ENCODE data around the gene ZBTB48. TPM values are rescaled to one million over a fixed set of nuclear protein-coding genes. Genes with fewer than 3 reads are reported as not detected.
"Not testable (repeated sequence)": the region's sequence is repeated elsewhere in the genome, so short reads cannot be mapped to it uniquely, and the experiment has no call there.

The ZBTB48 gene
- total RNA-seq, 1 donor from 2014 or later = 9.1 TPM

- TF ChIP-seq CTCF (IDR thresholded peaks at IDR 0.05) (no peak), POLR2AphosphoS5 (IDR thresholded peaks at IDR 0.05; ENCODE audit: insufficient read depth in 1 of 2, low read depth in 1 of 2) (no peak), POLR2A (IDR thresholded peaks at IDR 0.05) (no peak)
- Histone ChIP-seq H3K4me3 (no peak overlapping the region), H3K9me3 (no peaks in the 10 kb centered on the region), H3K4me1 (peaks cover 62% of the 10 kb centered on the region), H3K27ac (peak overlapping the region; percentile 98), H3K36me3 (peaks cover 0 to 64% of the 10 kb centered on the region in 2 donors), H3K27me3 (no peaks in the 10 kb centered on the region)
- no peak for DNase-seq (ENCODE audit: extremely low spot score in 2 of 2)
- intact Hi-C loops (cut with DNase I) = no loop called here
Measured at GRCh38 chr1:6597777-6598131, 18.0 kb downstream of the ZBTB48 start.

- intact Hi-C loops (cut with DNase I) = no loop called here
- peaks cover 0 to 48% of the 10 kb centered on the region in 2 donors for H3K36me3 ChIP-seq
- peaks cover 67% of the 10 kb centered on the region for H3K4me1 ChIP-seq
- DNase-seq (ENCODE audit: extremely low spot score in 2 of 2) = no peak
- peak overlapping the region; percentile 98 for H3K27ac ChIP-seq
- H3K9me3 ChIP-seq = no peaks in the 10 kb centered on the region
- no peak for TF ChIP-seq POLR2A (IDR thresholded peaks at IDR 0.05)
- TF ChIP-seq POLR2AphosphoS5 (IDR thresholded peaks at IDR 0.05; ENCODE audit: insufficient read depth in 1 of 2, low read depth in 1 of 2) = no peak
- no peak for TF ChIP-seq CTCF (IDR thresholded peaks at IDR 0.05)
- no peaks in the 10 kb centered on the region for H3K27me3 ChIP-seq
- peak overlapping the region; percentile 59 to 74 for H3K4me3 ChIP-seq
Measured at GRCh38 chr1:6599141-6599975, 19.6 kb downstream of the ZBTB48 start.

- peaks cover 72% of the 10 kb centered on the region for H3K4me1 ChIP-seq
- H3K36me3 ChIP-seq = peaks cover 0 to 42% of the 10 kb centered on the region in 2 donors
- H3K27ac ChIP-seq = peak overlapping the region; percentile 98
- H3K27me3 ChIP-seq; H3K9me3 ChIP-seq; DNase-seq (ENCODE audit: extremely low spot score in 2 of 2): not testable (repeated sequence)
- intact Hi-C loops (cut with DNase I) = loop anchor here (5.0 kb wide), 1 partner anchor 37 kb away; no protein-coding TSS in a partner anchor
- peak overlapping the region; percentile 59 to 74 for H3K4me3 ChIP-seq
Measured at GRCh38 chr1:6599991-6600390, 20.2 kb downstream of the ZBTB48 start.

- Histone ChIP-seq H3K4me3 (peak overlapping the region; percentile 59 to 74), H3K9me3 (no peaks in the 10 kb centered on the region), H3K4me1 (peaks cover 72% of the 10 kb centered on the region), H3K36me3 (peaks cover 0 to 36% of the 10 kb centered on the region in 2 donors), H3K27me3 (no peaks in the 10 kb centered on the region), H3K27ac (peak overlapping the region; percentile 98)
- TF ChIP-seq POLR2A (IDR thresholded peaks at IDR 0.05) = no peak
- TF ChIP-seq CTCF (IDR thresholded peaks at IDR 0.05) = no peak
- no peak for TF ChIP-seq POLR2AphosphoS5 (IDR thresholded peaks at IDR 0.05; ENCODE audit: insufficient read depth in 1 of 2, low read depth in 1 of 2)
- no peak for DNase-seq (ENCODE audit: extremely low spot score in 2 of 2)
- intact Hi-C loops (cut with DNase I) = loop anchor here (5.0 kb wide), 1 partner anchor 37 kb away; no protein-coding TSS in a partner anchor
Measured at GRCh38 chr1:6600410-6601048, 20.7 kb downstream of the ZBTB48 start.

GRCh38 chr1:6601049-6601922 is 21.5 kb downstream of the ZBTB48 start:
- H3K9me3 ChIP-seq = no peaks in the 10 kb centered on the region
- H3K4me3 ChIP-seq = peak overlapping the region; percentile 59 to 74
- intact Hi-C loops (cut with DNase I) = loop anchor here (5.0 kb wide), 1 partner anchor 36 kb away; no protein-coding TSS in a partner anchor
- H3K4me1 ChIP-seq = peaks cover 67% of the 10 kb centered on the region
- peak; percentile 96 to 99 for DNase-seq (ENCODE audit: extremely low spot score in 2 of 2)
- H3K27me3 ChIP-seq = no peaks in the 10 kb centered on the region
- peak overlapping the region; percentile 98 for H3K27ac ChIP-seq
- H3K36me3 ChIP-seq = peaks cover 0 to 29% of the 10 kb centered on the region in 2 donors
- TF ChIP-seq POLR2A (IDR thresholded peaks at IDR 0.05) (peak in 1 of 2 donors; percentile 53), CTCF (IDR thresholded peaks at IDR 0.05) (no peak), POLR2AphosphoS5 (IDR thresholded peaks at IDR 0.05; ENCODE audit: insufficient read depth in 1 of 2, low read depth in 1 of 2) (peak; percentile 92 to 100)
